Left forelimb (tissue), 1 donor: ENCODE data around the gene FOXO1.

Experiments used
- DNase-seq: peaks from one replicate; pipeline ENCODE4 v3.0.0-alpha.2; 2018; ENCODE audit warnings: low spot score

The FOXO1 gene

GRCh38 chr13:40639221-40639681 is 27.2 kb downstream of the FOXO1 start:
- no peak for DNase-seq

GRCh38 chr13:40637643-40638042 is 28.8 kb downstream of the FOXO1 start:
- DNase-seq = no peak

GRCh38 chr13:40635315-40635995 is 31.0 kb downstream of the FOXO1 start:
- DNase-seq = no peak

GRCh38 chr13:40632915-40633314 is 33.5 kb downstream of the FOXO1 start:
- no peak for DNase-seq

GRCh38 chr13:40631605-40632004 is 34.8 kb downstream of the FOXO1 start:
- no peak for DNase-seq

- no peak for DNase-seq
Observed at GRCh38 chr13:40629678-40630384, 36.6 kb downstream of the FOXO1 start.

GRCh38 chr13:40626977-40627376 is 39.5 kb downstream of the FOXO1 start:
- no peak for DNase-seq

GRCh38 chr13:40626561-40626960 is 39.9 kb downstream of the FOXO1 start:
- DNase-seq = no peak

GRCh38 chr13:40624986-40625385 is 41.5 kb downstream of the FOXO1 start:
- DNase-seq = no peak

- DNase-seq = no peak
Observed at GRCh38 chr13:40624383-40624782, 42.1 kb downstream of the FOXO1 start.

- DNase-seq = no peak
Observed at GRCh38 chr13:40622761-40623160, 43.7 kb downstream of the FOXO1 start.

GRCh38 chr13:40622246-40622645 is 44.2 kb downstream of the FOXO1 start:
- DNase-seq = no peak

- DNase-seq = no peak
Observed at GRCh38 chr13:40619479-40619814, 47.0 kb downstream of the FOXO1 start.

GRCh38 chr13:40618581-40619478 is 47.6 kb downstream of the FOXO1 start:
- no peak for DNase-seq

- no peak for DNase-seq
Observed at GRCh38 chr13:40617801-40618356, 48.6 kb downstream of the FOXO1 start.

GRCh38 chr13:40615619-40616018 is 50.8 kb downstream of the FOXO1 start:
- no peak for DNase-seq

- DNase-seq = no peak
Observed at GRCh38 chr13:40613914-40614313, 52.5 kb downstream of the FOXO1 start.

GRCh38 chr13:40613192-40613818 is 53.1 kb downstream of the FOXO1 start:
- no peak for DNase-seq

GRCh38 chr13:40612041-40612440 is 54.4 kb downstream of the FOXO1 start:
- DNase-seq = no peak

GRCh38 chr13:40611635-40612034 is 54.8 kb downstream of the FOXO1 start:
- DNase-seq = no peak

GRCh38 chr13:40611004-40611403 is 55.4 kb downstream of the FOXO1 start:
- DNase-seq = no peak
